B cell (primary cell): Measurements from ENCODE around the gene RIN3.

Source experiments
- CTCF ChIP-seq: fragments of 200-600 bp; IDR thresholded peaks from one replicate; pipeline ENCODE4 v1.8.0; 2022; ENCODE audit warnings: antibody characterized with exemption, mild to moderate bottlenecking
- EZH2 ChIP-seq: IDR thresholded peaks from 2 replicates; pipeline ENCODE4 v1.6.1; 2012; ENCODE audit warnings: borderline replicate concordance, low read depth, mild to moderate bottlenecking, moderate library complexity, low read length; ENCODE audit not compliant: insufficient read depth, poor library complexity, severe bottlenecking

DNA sequence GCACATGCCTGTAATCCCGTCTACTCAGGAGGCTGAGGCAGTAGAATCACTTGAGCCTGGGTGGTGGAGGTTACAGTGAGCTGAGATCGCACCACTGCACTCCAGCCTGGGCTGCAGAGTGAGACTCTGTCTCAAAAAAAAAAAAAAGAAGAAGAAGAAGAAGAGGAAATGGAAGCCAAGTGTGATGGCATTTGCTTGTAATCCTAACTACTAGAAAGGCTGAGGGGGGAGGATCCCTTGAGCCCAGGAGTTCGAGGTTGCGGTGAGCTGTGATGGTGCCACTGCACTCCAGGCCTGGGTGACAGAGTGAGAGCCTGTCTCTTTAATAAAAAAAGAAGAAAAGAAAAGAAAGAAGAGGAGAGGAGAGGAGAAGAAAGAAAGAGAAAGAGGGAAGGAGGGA, 182.8 kb downstream of the RIN3 start:
- no peak for TF ChIP-seq EZH2
- TF ChIP-seq CTCF, result no peak
